Measurements from ENCODE around the gene CHST3.

The CHST3 gene

DNA sequence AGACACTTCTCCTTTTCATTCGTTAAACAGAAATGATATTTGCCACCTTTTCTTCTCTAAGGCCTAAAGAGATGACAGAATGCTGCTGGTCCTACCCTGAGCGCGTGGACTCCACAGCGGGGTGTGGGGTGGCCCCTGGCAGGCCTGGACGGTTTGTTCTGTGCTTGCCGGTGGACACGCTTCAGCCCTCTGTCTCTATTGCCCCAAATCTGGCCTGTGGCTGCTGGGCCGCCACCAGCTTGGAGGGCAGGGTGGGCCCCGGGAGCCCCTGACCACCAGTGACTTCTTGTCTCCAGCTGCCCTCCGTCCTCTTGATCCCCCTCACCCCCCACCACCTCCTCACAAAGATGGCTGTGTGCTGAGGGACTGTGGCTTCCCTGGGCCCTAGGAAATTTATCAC lies 5.7 kb downstream of the CHST3 start:
- TF ChIP-seq, protein P1, sequence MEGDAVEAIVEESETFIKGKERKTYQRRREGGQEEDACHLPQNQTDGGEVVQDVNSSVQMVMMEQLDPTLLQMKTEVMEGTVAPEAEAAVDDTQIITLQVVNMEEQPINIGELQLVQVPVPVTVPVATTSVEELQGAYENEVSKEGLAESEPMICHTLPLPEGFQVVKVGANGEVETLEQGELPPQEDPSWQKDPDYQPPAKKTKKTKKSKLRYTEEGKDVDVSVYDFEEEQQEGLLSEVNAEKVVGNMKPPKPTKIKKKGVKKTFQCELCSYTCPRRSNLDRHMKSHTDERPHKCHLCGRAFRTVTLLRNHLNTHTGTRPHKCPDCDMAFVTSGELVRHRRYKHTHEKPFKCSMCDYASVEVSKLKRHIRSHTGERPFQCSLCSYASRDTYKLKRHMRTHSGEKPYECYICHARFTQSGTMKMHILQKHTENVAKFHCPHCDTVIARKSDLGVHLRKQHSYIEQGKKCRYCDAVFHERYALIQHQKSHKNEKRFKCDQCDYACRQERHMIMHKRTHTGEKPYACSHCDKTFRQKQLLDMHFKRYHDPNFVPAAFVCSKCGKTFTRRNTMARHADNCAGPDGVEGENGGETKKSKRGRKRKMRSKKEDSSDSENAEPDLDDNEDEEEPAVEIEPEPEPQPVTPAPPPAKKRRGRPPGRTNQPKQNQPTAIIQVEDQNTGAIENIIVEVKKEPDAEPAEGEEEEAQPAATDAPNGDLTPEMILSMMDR (IDR thresholded peaks at IDR 0.05; ENCODE audit: low read depth, low read length), result no peak
- no peak for DNase-seq
- Histone ChIP-seq H3K4me3 (ENCODE audit: low read depth, low read length) (no peak overlapping the region), H3K27me3 (ENCODE audit: insufficient read depth, low read depth, severe bottlenecking) (no peaks in the 10 kb centered on the region), H3K36me3 (no peaks in the 10 kb centered on the region), H3K27ac (no peak overlapping the region), H3K9me3 (ENCODE audit: severe bottlenecking) (no peaks in the 10 kb centered on the region)

DNA sequence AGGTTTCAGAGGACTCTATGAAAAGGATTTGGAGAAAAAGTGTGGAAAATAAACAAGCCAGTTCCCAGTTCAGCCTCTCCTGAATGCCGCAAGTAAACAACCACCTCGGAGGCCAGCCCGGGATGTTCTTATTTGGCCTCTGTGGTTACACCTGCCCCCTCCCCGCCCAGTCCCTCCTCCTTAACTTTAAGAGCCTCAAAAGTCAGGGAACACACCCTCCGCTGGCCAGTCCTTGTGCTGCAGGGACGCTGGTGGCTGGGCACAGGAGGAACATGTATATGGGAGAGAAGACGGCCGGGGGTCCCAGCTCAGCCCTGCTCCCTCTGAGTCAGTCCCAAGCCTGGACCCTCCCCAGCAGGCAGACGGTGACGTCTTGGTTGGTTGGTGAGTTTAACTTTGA lies 6.1 kb downstream of the CHST3 start:
- H3K27ac ChIP-seq, result no peak overlapping the region
- no peaks in the 10 kb centered on the region for H3K36me3 ChIP-seq
- no peak overlapping the region for H3K4me3 ChIP-seq (ENCODE audit: low read depth, low read length)
- no peaks in the 10 kb centered on the region for H3K9me3 ChIP-seq (ENCODE audit: severe bottlenecking)
- no peaks in the 10 kb centered on the region for H3K27me3 ChIP-seq (ENCODE audit: insufficient read depth, low read depth, severe bottlenecking)
- DNase-seq, result peak; percentile 67
- TF ChIP-seq, protein P1 (IDR thresholded peaks at IDR 0.05; ENCODE audit: low read depth, low read length), result peak; percentile 48

DNA sequence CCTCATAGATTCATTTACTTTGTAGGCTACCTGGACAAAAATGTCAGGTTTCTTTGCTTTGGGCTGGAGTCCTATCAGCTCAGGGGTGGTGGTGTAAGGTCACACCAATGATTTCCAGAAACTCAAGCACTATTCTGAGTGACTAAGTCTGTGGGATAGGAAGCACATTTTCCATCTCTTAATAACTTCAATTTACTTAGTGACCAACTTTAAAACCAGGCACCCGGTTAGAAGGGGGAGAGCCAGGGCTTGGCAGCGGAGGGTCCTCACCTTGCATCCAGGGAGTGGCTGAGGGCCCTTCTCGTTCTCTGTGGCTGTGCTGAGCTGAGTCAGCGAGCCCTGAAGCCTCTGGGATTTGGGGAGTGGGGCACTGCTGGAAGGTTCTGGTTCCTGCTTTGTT lies 6.7 kb downstream of the CHST3 start:
- TF ChIP-seq, protein P1 (IDR thresholded peaks at IDR 0.05; ENCODE audit: low read depth, low read length), result no peak
- Histone ChIP-seq H3K27me3 (ENCODE audit: insufficient read depth, low read depth, severe bottlenecking) (no peaks in the 10 kb centered on the region), H3K4me3 (ENCODE audit: low read depth, low read length) (no peak overlapping the region), H3K36me3 (no peaks in the 10 kb centered on the region), H3K27ac (no peak overlapping the region), H3K9me3 (ENCODE audit: severe bottlenecking) (no peaks in the 10 kb centered on the region)
- no peak for DNase-seq

DNA sequence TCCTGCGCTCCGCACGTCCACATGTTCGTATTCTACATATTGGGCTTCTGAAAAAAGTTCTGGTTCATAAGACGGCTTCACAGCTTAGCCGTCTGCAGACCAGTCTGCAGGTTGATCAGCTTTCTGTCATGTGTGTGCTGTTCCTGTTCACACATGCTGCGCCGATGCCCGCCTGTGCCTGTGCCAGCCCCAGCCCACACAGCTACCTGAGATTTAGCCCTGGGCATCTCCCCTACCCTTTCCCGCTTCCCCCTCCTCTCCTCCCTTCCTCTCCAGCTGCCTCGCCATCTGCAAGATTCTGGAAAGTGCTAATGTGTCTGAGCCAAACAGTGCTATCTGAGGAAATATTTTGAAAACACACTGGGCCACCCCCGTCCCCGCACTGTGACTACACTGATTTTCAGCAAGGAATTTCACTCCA lies 7.1 kb downstream of the CHST3 start:
- H3K27ac ChIP-seq, result no peak overlapping the region
- no peaks in the 10 kb centered on the region for H3K9me3 ChIP-seq (ENCODE audit: severe bottlenecking)
- no peaks in the 10 kb centered on the region for H3K27me3 ChIP-seq (ENCODE audit: insufficient read depth, low read depth, severe bottlenecking)
- DNase-seq, result no peak
- TF ChIP-seq, protein P1 (IDR thresholded peaks at IDR 0.05; ENCODE audit: low read depth, low read length), result no peak
- H3K36me3 ChIP-seq, result no peaks in the 10 kb centered on the region
- H3K4me3 ChIP-seq (ENCODE audit: low read depth, low read length), result no peak overlapping the region

DNA sequence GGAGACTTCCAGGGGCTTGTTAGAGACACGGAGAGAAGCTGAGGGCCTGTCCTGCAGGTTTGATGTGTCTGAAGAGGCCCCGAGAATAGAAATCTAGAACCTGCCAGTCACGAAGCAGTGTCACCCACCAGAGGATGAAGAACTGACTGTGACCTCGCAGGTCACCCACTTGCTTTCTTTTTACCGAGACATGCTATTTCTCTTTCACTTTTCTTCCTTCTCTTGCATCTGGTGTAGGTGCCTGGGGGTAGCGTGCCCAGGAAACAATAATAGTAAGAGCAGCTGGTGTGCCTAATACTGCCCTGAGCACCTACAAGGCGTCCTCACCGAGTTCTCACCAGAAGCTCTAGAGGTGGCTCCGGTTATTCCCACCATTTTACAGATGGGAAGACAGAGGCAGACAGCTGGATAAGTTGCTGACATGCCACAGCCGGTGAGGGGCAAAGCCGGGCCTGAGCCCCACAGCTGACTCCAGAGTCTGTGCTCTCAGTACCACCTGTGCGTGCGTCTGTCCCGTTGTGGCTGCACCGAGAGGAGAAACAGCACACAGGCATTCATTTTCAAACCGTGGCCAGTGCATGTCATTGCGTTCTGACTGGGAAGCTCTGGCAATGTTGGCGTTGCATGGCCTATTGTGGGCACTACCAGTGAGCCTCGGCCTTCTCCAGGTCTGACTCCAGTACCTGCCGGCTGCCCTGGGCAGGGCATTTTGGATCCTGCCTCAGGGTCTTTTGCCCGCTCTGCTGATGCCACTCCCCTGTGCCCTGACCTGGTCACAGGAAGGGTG lies 7.8 kb downstream of the CHST3 start:
- Histone ChIP-seq H3K27me3 (ENCODE audit: insufficient read depth, low read depth, severe bottlenecking) (no peaks in the 10 kb centered on the region), H3K36me3 (no peaks in the 10 kb centered on the region), H3K9me3 (ENCODE audit: severe bottlenecking) (no peaks in the 10 kb centered on the region), H3K4me3 (ENCODE audit: low read depth, low read length) (no peak overlapping the region), H3K27ac (no peak overlapping the region)
- DNase-seq, result no peak
- TF ChIP-seq, protein P1 (IDR thresholded peaks at IDR 0.05; ENCODE audit: low read depth, low read length), result no peak

Data from WERI-Rb-1 (cell line).